ENCODE data around the gene SLC6A13. TPM values are rescaled to one million over a fixed set of nuclear protein-coding genes. Genes with fewer than 3 reads are reported as not detected.

Gene SLC6A13
- polyA plus RNA-seq, 1 experiment: not detected

- TF ChIP-seq, protein P1, sequence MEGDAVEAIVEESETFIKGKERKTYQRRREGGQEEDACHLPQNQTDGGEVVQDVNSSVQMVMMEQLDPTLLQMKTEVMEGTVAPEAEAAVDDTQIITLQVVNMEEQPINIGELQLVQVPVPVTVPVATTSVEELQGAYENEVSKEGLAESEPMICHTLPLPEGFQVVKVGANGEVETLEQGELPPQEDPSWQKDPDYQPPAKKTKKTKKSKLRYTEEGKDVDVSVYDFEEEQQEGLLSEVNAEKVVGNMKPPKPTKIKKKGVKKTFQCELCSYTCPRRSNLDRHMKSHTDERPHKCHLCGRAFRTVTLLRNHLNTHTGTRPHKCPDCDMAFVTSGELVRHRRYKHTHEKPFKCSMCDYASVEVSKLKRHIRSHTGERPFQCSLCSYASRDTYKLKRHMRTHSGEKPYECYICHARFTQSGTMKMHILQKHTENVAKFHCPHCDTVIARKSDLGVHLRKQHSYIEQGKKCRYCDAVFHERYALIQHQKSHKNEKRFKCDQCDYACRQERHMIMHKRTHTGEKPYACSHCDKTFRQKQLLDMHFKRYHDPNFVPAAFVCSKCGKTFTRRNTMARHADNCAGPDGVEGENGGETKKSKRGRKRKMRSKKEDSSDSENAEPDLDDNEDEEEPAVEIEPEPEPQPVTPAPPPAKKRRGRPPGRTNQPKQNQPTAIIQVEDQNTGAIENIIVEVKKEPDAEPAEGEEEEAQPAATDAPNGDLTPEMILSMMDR (IDR thresholded peaks at IDR 0.05; ENCODE audit: insufficient read depth, low read depth, low read length): no peak
- peaks cover 2% of the 10 kb centered on the region for H3K27me3 ChIP-seq (ENCODE audit: control insufficient read depth, insufficient read depth, low read length)
- POLR2A ChIA-PET: no interaction called here
- no peak overlapping the region for H3K4me3 ChIP-seq (ENCODE audit: low read depth, low read length)
- CTCF ChIA-PET: interaction anchor here (1.4 kb wide), 1 partner anchor 44 kb away, joined by 3 read pairs; no protein-coding TSS in a partner anchor
- no peak for DNase-seq (ENCODE audit: low read depth)
- no peaks in the 10 kb centered on the region for H3K36me3 ChIP-seq (ENCODE audit: control insufficient read depth, insufficient read depth, low read length)
These were observed 1.6 kb upstream of the SLC6A13 start for GRCh38 chr12:264269-264668.

DNA sequence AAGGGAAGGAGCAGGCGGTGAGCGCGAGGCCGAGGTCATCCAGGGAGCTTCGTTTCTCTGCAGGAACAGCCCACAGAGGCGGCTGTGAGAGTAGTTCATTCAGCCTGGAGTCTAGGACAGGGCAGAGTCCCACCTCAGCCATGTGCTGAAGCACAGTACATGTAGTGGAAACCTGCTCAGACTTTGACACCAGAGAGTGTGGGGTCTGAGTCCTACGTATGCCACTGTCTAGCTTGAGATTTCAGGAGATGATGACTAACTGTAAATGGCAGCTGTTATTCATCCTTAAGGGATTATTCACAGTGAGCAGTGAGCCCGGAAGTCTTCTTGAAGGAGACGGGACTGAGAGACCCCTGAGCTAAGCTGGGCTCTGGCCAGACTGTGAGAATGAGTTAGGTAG is 938 bp upstream of the SLC6A13 start:
- ChIA-PET CTCF (interaction anchor here (1.4 kb wide), 1 partner anchor 44 kb away, joined by 3 read pairs; no protein-coding TSS in a partner anchor), POLR2A (no interaction called here)
- peaks cover 2% of the 10 kb centered on the region for H3K27me3 ChIP-seq (ENCODE audit: control insufficient read depth, insufficient read depth, low read length)
- H3K36me3 ChIP-seq (ENCODE audit: control insufficient read depth, insufficient read depth, low read length): no peaks in the 10 kb centered on the region
- no peak overlapping the region for H3K4me3 ChIP-seq (ENCODE audit: low read depth, low read length)
- TF ChIP-seq, protein P1 (IDR thresholded peaks at IDR 0.05; ENCODE audit: insufficient read depth, low read depth, low read length): no peak
- no peak for DNase-seq (ENCODE audit: low read depth)

- Histone ChIP-seq H3K4me3 (ENCODE audit: low read depth, low read length) (no peak overlapping the region), H3K27me3 (ENCODE audit: control insufficient read depth, insufficient read depth, low read length) (peaks cover 11% of the 10 kb centered on the region), H3K36me3 (ENCODE audit: control insufficient read depth, insufficient read depth, low read length) (no peaks in the 10 kb centered on the region)
- POLR2A ChIA-PET: no interaction called here
- TF ChIP-seq, protein P1 (IDR thresholded peaks at IDR 0.05; ENCODE audit: insufficient read depth, low read depth, low read length): no peak
- CTCF ChIA-PET: interaction anchor here (0.9 kb wide), 2 partner anchors 11 to 28 kb away, joined by 3 read pairs; no protein-coding TSS in a partner anchor
- DNase-seq (ENCODE audit: low read depth): no peak
These were observed 523 bp downstream of the SLC6A13 start for GRCh38 chr12:262113-262512.

GRCh38 chr12:257521-258321 is 4.9 kb downstream of the SLC6A13 start:
- ChIA-PET CTCF (no interaction called here), POLR2A (no interaction called here)
- DNase-seq (ENCODE audit: low read depth): no peak
- Histone ChIP-seq H3K4me3 (ENCODE audit: low read depth, low read length) (no peak overlapping the region), H3K27me3 (ENCODE audit: control insufficient read depth, insufficient read depth, low read length) (peaks cover 21% of the 10 kb centered on the region), H3K36me3 (ENCODE audit: control insufficient read depth, insufficient read depth, low read length) (no peaks in the 10 kb centered on the region)
- TF ChIP-seq, protein P1 (IDR thresholded peaks at IDR 0.05; ENCODE audit: insufficient read depth, low read depth, low read length): no peak

DNA sequence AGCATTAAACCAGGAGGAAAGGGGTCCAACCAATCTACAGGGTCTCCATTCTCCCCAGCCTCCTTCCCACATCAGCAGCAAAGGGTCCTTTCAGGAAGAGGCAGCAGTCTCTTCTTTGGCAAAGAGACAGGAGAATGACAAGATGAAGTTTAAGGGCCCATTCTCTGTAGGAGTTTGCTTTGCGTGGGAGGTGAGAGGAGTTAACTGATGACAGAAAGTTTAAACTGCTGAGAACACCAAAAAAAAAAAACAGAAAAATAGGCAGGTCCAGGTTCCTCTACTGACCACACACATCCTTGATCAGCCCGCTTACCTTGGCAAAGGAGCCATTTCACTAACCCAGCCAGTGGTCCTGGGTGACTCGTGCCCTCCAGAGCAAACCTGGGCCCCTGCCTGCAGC is 5.7 kb downstream of the SLC6A13 start:
- peaks cover 21% of the 10 kb centered on the region for H3K27me3 ChIP-seq (ENCODE audit: control insufficient read depth, insufficient read depth, low read length)
- no peak overlapping the region for H3K4me3 ChIP-seq (ENCODE audit: low read depth, low read length)
- no peak for DNase-seq (ENCODE audit: low read depth)
- H3K36me3 ChIP-seq (ENCODE audit: control insufficient read depth, insufficient read depth, low read length): no peaks in the 10 kb centered on the region
- POLR2A ChIA-PET: no interaction called here
- TF ChIP-seq, protein P1 (IDR thresholded peaks at IDR 0.05; ENCODE audit: insufficient read depth, low read depth, low read length): no peak
- CTCF ChIA-PET: no interaction called here

Data from BJ (cell line).